ENCODE measurements around the gene NPDC1. TPM values are rescaled to one million over a fixed set of nuclear protein-coding genes. Genes with fewer than 3 reads are reported as not detected.

NPDC1 gene
- total RNA-seq, 1 donor from 2014 or later, result 3.8 TPM

DNA sequence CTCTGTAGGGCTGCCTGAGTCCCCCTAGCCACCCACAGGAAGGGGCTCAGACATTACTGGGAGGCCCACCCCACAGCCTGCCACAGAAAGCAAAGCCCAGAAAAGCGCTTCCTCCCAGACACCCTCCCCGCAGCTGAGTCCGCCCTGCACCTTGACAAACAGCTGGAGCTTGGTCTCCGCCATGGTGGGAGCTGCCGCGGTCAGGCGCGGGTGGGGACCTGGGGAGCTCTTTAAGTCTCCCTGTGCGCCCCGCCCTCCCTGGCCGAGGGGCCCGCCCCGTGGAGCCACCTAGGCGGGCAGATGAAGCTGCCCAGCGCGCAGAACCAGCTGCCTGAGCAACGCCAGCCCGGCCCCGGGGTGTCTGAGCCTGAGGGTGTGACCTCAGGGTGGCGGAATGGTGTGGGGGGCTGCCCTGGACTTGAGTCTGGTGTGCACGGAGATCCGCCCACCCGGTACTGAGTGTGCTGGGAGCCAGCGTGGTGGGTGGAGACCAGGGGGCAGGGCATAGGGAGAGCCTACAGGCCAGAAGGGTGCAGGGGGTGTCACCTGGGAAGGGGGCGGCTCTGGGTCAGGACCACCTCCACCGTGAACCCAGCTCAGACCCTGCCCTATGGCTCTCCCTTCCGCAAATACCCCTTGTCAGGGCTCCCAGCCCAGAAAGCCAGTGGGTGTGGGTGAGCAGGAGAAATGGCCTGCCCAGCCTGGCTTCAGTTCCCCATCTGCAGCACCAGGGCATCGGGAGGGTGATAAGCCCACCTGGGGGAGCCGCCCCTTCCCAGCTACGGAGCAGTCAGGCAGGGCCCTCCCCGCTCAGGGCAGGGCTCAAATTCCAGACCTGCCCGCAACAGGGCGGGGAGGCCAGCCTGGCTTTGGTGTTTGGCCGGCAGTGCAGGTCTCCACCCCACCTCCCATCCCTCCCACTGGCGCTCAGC lies 49.4 kb downstream of the NPDC1 start, which contains the start of gene CLIC3:
CLIC3 (minus strand) TSS at position 208 of the 932 bp plus-strand sequence; CDS start at position 183, 25 bp downstream.
- Histone ChIP-seq H3K27me3 (peaks cover 14% of the 10 kb centered on the region), H3K4me3 (no peak within 1 kb of the TSS), H3K79me2 (ENCODE audit: low read depth) (peaks cover 10% of the 10 kb centered on the region), H3K9me3 (ENCODE audit: low read depth) (no peaks in the 10 kb centered on the region), H3K4me2 (peak within 1 kb of the TSS; percentile 65), H4K20me1 (ENCODE audit: low read depth) (peaks cover 8% of the 10 kb centered on the region), H3F3A (ENCODE audit: low read depth) (peaks cover 4% of the 10 kb centered on the region), H3K36me3 (no peaks in the 10 kb centered on the region), H3K4me1 (peaks cover 11% of the 10 kb centered on the region), H2AFZ (replicated peaks) (peak within 1 kb of the TSS; percentile 39), H3K9ac (no peak within 1 kb of the TSS), H3K27ac (no peak within 1 kb of the TSS)
- Mint-ChIP-seq H3K27ac (no peak within 1 kb of the TSS), H3K4me3 (no peak within 1 kb of the TSS), H3K9me3 (no peaks in the 10 kb centered on the region), H3K4me1 (peaks cover 10% of the 10 kb centered on the region), H3K36me3 (no peaks in the 10 kb centered on the region), H3K27me3 (ENCODE audit: insufficient read depth, low read depth) (peaks cover 16% of the 10 kb centered on the region)
- TF ChIP-seq CTCF (IDR thresholded peaks at IDR 0.05), result no peak
- TF ChIP-seq EZH2 (IDR thresholded peaks at IDR 0.05), result no peak
- TF ChIP-seq EZH2phosphoT487 (IDR thresholded peaks at IDR 0.05), result no peak
- peak; percentile 50 for DNase-seq (ENCODE audit: low spot score)

GRCh38 chr9:136995772-136996311 lies 50.1 kb downstream of the NPDC1 start:
- Histone ChIP-seq H3K27me3 (peaks cover 21% of the 10 kb centered on the region), H3K79me2 (ENCODE audit: low read depth) (peaks cover 10% of the 10 kb centered on the region), H3K36me3 (no peaks in the 10 kb centered on the region), H4K20me1 (ENCODE audit: low read depth) (peaks cover 8% of the 10 kb centered on the region), H3K4me2 (no peak overlapping the region), H3F3A (ENCODE audit: low read depth) (peaks cover 10% of the 10 kb centered on the region), H3K4me3 (no peak overlapping the region), H3K9ac (no peak overlapping the region), H3K9me3 (ENCODE audit: low read depth) (no peaks in the 10 kb centered on the region), H2AFZ (replicated peaks) (no peak overlapping the region), H3K4me1 (peaks cover 11% of the 10 kb centered on the region), H3K27ac (no peak overlapping the region)
- DNase-seq (ENCODE audit: low spot score), result no peak
- no peak overlapping the region for H3K27ac Mint-ChIP-seq
- peaks cover 19% of the 10 kb centered on the region for H3K27me3 Mint-ChIP-seq (ENCODE audit: insufficient read depth, low read depth)
- TF ChIP-seq CTCF (IDR thresholded peaks at IDR 0.05) (no peak), EZH2 (IDR thresholded peaks at IDR 0.05) (no peak), EZH2phosphoT487 (IDR thresholded peaks at IDR 0.05) (no peak)
- peaks cover 10% of the 10 kb centered on the region for H3K4me1 Mint-ChIP-seq
- no peaks in the 10 kb centered on the region for H3K9me3 Mint-ChIP-seq
- no peak overlapping the region for H3K4me3 Mint-ChIP-seq
- no peaks in the 10 kb centered on the region for H3K36me3 Mint-ChIP-seq

DNA sequence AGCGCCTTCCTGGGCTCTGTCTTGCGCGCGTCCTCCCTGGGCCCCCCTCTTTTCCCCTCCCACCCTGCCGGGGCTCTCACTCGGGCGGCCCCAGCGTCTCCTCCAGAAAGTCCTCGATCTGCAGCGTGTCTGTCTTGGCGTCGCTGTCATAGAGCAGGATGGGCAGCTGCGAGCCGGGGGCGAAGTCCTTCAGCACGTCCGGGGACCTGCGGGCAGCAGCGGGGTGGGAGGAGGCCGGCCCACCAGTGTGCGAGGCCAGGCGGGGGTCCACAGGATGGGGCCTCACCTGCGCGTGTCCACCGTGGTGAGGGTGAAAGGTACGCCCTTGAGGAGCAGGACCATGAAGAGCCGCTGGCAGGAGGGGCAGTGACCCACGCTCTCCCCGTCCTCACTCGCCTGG lies 50.6 kb downstream of the NPDC1 start:
- peaks cover 21% of the 10 kb centered on the region for H3K27me3 ChIP-seq
- no peak for DNase-seq (ENCODE audit: low spot score)
- H3K27me3 Mint-ChIP-seq (ENCODE audit: insufficient read depth, low read depth), result peaks cover 23% of the 10 kb centered on the region
- H2AFZ ChIP-seq (replicated peaks), result no peak overlapping the region
- H3K9me3 ChIP-seq (ENCODE audit: low read depth), result no peaks in the 10 kb centered on the region
- no peak overlapping the region for H3K27ac Mint-ChIP-seq
- H3K4me1 ChIP-seq, result peaks cover 11% of the 10 kb centered on the region
- no peak overlapping the region for H3K4me2 ChIP-seq
- H3K79me2 ChIP-seq (ENCODE audit: low read depth), result peaks cover 10% of the 10 kb centered on the region
- H3K36me3 Mint-ChIP-seq, result no peaks in the 10 kb centered on the region
- H3F3A ChIP-seq (ENCODE audit: low read depth), result peaks cover 15% of the 10 kb centered on the region
- H4K20me1 ChIP-seq (ENCODE audit: low read depth), result peaks cover 8% of the 10 kb centered on the region
- peaks cover 10% of the 10 kb centered on the region for H3K4me1 Mint-ChIP-seq
- H3K36me3 ChIP-seq, result no peaks in the 10 kb centered on the region
- H3K9ac ChIP-seq, result no peak overlapping the region
- H3K9me3 Mint-ChIP-seq, result peaks cover 3% of the 10 kb centered on the region
- TF ChIP-seq CTCF (IDR thresholded peaks at IDR 0.05), result no peak
- no peak for TF ChIP-seq EZH2 (IDR thresholded peaks at IDR 0.05)
- TF ChIP-seq EZH2phosphoT487 (IDR thresholded peaks at IDR 0.05), result no peak
- no peak overlapping the region for H3K4me3 Mint-ChIP-seq
- H3K27ac ChIP-seq, result no peak overlapping the region
- H3K4me3 ChIP-seq, result no peak overlapping the region
